HT1080 (cell line): ENCODE data around the gene GPT2. TPM values are rescaled to one million over a fixed set of nuclear protein-coding genes. Genes with fewer than 3 reads are reported as not detected.
A peak's percentile ranks its signal among the peaks of the same experiment; 100 is the strongest.
"Not testable (repeated sequence)": the region's sequence is repeated elsewhere in the genome, so short reads cannot be mapped to it uniquely, and the experiment has no call there.

Experiments used
- DNase-seq: peaks from one replicate; pipeline ENCODE4 v3.0.0-alpha.2; 2015; ENCODE audit warnings: low read depth
- total RNA-seq: library from RNA; depleted of rRNA; stranded (reverse); fragments of >200 nt; shearing (Covaris generic); gene quantifications from 2 replicates; pipeline ENCODE4 v1.2.3, GENCODE V29; 2014

Gene GPT2
- total RNA-seq, 1 experiment from 2014 or later: 19.6 TPM

- no peak for DNase-seq
These were observed 36.4 kb downstream of the GPT2 start for GRCh38 chr16:46920402-46921068.

- no peak for DNase-seq
These were observed 38.1 kb downstream of the GPT2 start for GRCh38 chr16:46922239-46922638.

GRCh38 chr16:46923513-46924295, 39.5 kb downstream of the GPT2 start:
- DNase-seq: no peak

GRCh38 chr16:46924402-46924801, 40.2 kb downstream of the GPT2 start:
- DNase-seq: no peak

GRCh38 chr16:46926470-46927225, 42.5 kb downstream of the GPT2 start:
- no peak for DNase-seq

- no peak for DNase-seq
These were observed 43.1 kb downstream of the GPT2 start for GRCh38 chr16:46927273-46927672.

GRCh38 chr16:46928811-46929210, 44.6 kb downstream of the GPT2 start:
- no peak for DNase-seq

GRCh38 chr16:46929378-46930332, 45.5 kb downstream of the GPT2 start:
- peak; percentile 61 for DNase-seq

- DNase-seq: no peak
These were observed 46.7 kb downstream of the GPT2 start for GRCh38 chr16:46930861-46931260.

- DNase-seq: no peak
These were observed 48.6 kb downstream of the GPT2 start for GRCh38 chr16:46932802-46933201.

- DNase-seq: no peak
These were observed 53.4 kb downstream of the GPT2 start for GRCh38 chr16:46937536-46937935.

GRCh38 chr16:46944713-46945112, 60.6 kb downstream of the GPT2 start:
- not testable (repeated sequence) for DNase-seq

- peak; percentile 37 for DNase-seq
These were observed 63.9 kb downstream of the GPT2 start for GRCh38 chr16:46947900-46948547.

- no peak for DNase-seq
These were observed 64.5 kb downstream of the GPT2 start for GRCh38 chr16:46948548-46949166.

GRCh38 chr16:46949241-46949892, 65.2 kb downstream of the GPT2 start:
- DNase-seq: no peak

GRCh38 chr16:46950009-46950408, 65.8 kb downstream of the GPT2 start:
- DNase-seq: no peak

GRCh38 chr16:46954562-46954961, 70.4 kb downstream of the GPT2 start:
- DNase-seq: no peak

- peak; percentile 13 for DNase-seq
These were observed 77.5 kb downstream of the GPT2 start for GRCh38 chr16:46961373-46962353.
